Measurements from ENCODE around the gene PHRF1. TPM values are rescaled to one million over a fixed set of nuclear protein-coding genes. Genes with fewer than 3 reads are reported as not detected.

PHRF1 gene
- total RNA-seq, 1 experiment from 2014 or later, result 48.9 TPM

DNA sequence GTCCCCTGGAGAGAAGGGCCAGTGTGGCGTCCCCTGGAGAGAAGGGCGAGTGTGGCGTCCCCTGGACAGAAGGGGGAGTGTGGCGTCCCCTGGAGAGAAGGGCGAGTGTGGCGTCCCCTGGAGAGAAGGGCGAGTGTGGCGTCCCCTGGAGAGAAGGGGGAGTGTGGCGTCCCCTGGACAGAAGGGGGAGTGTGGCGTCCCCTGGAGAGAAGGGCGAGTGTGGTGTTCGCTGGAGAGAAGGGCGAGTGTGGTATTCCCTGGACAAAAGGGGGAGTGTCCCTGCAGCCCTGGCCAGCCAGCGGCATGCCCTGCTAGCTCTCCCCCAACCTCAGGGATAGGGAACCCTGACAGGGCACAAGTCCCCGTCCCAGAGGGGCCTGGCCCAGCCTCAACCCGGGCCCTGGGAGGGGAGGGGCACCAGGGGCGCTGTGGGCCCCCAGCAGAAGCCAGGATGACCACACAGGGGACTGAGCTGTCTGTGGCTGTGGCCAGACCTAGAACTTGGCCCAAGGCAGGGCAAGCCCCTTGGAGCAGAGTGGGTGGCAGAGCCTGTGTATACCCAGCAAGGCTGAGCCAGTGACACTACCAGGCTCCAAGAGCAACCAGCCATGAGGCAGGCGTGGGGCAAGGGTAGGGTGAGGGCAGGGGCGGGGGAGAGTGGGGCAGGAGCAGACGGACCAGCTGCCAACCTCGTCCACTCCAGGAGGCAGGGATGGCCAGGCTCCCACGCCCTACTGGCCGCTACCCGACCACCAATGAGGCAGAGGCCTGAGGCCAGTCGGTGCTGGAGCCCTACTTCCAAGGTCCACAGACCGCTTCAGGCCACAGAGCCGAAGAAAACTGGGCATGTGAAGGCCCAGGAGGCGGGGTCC is 45.1 kb upstream of the PHRF1 start:
- Histone ChIP-seq H3K27me3 (ENCODE audit: insufficient read depth, low read length) (no peaks in the 10 kb centered on the region), H3K27ac (ENCODE audit: insufficient read length, low read depth, low read length) (no peak overlapping the region), H4K5ac (ENCODE audit: insufficient read length, low read depth, low read length) (no peak overlapping the region), H3K9me3 (ENCODE audit: control insufficient read depth, low read depth, low read length) (no peaks in the 10 kb centered on the region), H2BK15ac (ENCODE audit: low read depth, low read length) (no peak overlapping the region), H3T11ph (ENCODE audit: low read length) (no peak overlapping the region), H2AFZ (ENCODE audit: low read length) (no peak overlapping the region), H3K23ac (ENCODE audit: insufficient read length, low read depth, low read length) (no peak overlapping the region), H4K91ac (ENCODE audit: insufficient read length, low read depth, low read length) (no peak overlapping the region), H4K20me1 (ENCODE audit: control insufficient read depth, insufficient read depth, insufficient read length) (no peaks in the 10 kb centered on the region), H2BK20ac (ENCODE audit: low read depth, low read length, poor library complexity, severe bottlenecking) (no peak overlapping the region), H3K18ac (ENCODE audit: insufficient read length, low read depth, low read length) (no peak overlapping the region), H3K79me2 (ENCODE audit: insufficient read depth, low read length) (no peaks in the 10 kb centered on the region), H3K56ac (ENCODE audit: insufficient read length, low read depth, low read length) (no peak overlapping the region), H2AK5ac (ENCODE audit: insufficient read length, low read length) (no peak overlapping the region), H3K4me2 (ENCODE audit: insufficient read depth, insufficient read length, low read length) (no peak overlapping the region), H3K79me1 (ENCODE audit: insufficient read depth, low read depth, low read length, poor library complexity, severe bottlenecking) (no peaks in the 10 kb centered on the region), H2BK5ac (ENCODE audit: insufficient read length, low read length) (no peak overlapping the region), H2BK12ac (ENCODE audit: insufficient read length, low read depth, low read length) (no peak overlapping the region), H3K9ac (ENCODE audit: extremely low read depth, insufficient read length, low read length) (no peak overlapping the region), H4K8ac (replicated peaks; ENCODE audit: insufficient read length, low read depth, low read length) (no peak overlapping the region), H3K23me2 (ENCODE audit: insufficient read length, low read depth, low read length, poor library complexity, severe bottlenecking) (peaks cover 10% of the 10 kb centered on the region), H3K4ac (ENCODE audit: low read depth, low read length) (no peak overlapping the region), H2BK120ac (ENCODE audit: low read depth, low read length, poor library complexity, severe bottlenecking) (no peak overlapping the region), H3K14ac (ENCODE audit: insufficient read depth, low read length) (no peak overlapping the region), H3K4me1 (ENCODE audit: insufficient read depth, low read length) (no peaks in the 10 kb centered on the region)
- no peak overlapping the region for H3K27ac Mint-ChIP-seq
- peaks cover 2% of the 10 kb centered on the region in 2 experiments; a peak in 1 of 4 replicates for H3K4me1 Mint-ChIP-seq
- DNase-seq, result no peak
- H3K9me3 Mint-ChIP-seq, result peaks cover 0 to 1% of the 10 kb centered on the region in 2 experiments; a peak in 1 of 5 replicates
- no CpG with 5 or more reads among the region's 28 CpGs for WGBS (ENCODE audit: extremely low coverage, insufficient read length, low lambda C conversion rate)
- TF ChIP-seq CTCF (conservative IDR thresholded peaks at IDR 0.05), result no peak
- peaks cover under 1% of the 10 kb centered on the region for H3K27me3 Mint-ChIP-seq (ENCODE audit: low read depth)
- H3K36me3 Mint-ChIP-seq (ENCODE audit: insufficient read depth in 1 of 3, low read depth in 3 of 3), result peaks cover 5 to 18% (median 10%) of the 10 kb centered on the region in 3 experiments; a peak in 5 of 7 replicates
- no peak overlapping the region for H3K4me3 Mint-ChIP-seq
